CD4-positive, alpha-beta T cell treated with Interleukin-6 at 100 ng/mL for 8 hours (primary cell): ENCODE results near the gene MYEOV.
A peak's percentile ranks its signal among the peaks of the same experiment; 100 is the strongest.

Experiments
- DNase-seq: peaks from one replicate; pipeline ENCODE4 v3.0.0-alpha.2; 2020; ENCODE audit warnings: mixed read lengths, low spot score

Gene MYEOV

GRCh38 chr11:69317401-69318092, 23.6 kb downstream of the MYEOV start:
- no peak for DNase-seq

- no peak for DNase-seq
Measured at GRCh38 chr11:69318093-69318420, 24.1 kb downstream of the MYEOV start.

GRCh38 chr11:69319255-69320106, 25.5 kb downstream of the MYEOV start:
- DNase-seq, result no peak

- DNase-seq, result no peak
Measured at GRCh38 chr11:69320326-69320725, 26.4 kb downstream of the MYEOV start.

- DNase-seq, result no peak
Measured at GRCh38 chr11:69320756-69321741, 27.1 kb downstream of the MYEOV start.

GRCh38 chr11:69321877-69322361, 28.0 kb downstream of the MYEOV start:
- DNase-seq, result no peak

- no peak for DNase-seq
Measured at GRCh38 chr11:69325446-69325845, 31.5 kb downstream of the MYEOV start.

- DNase-seq, result no peak
Measured at GRCh38 chr11:69326622-69327219, 32.8 kb downstream of the MYEOV start.

GRCh38 chr11:69327741-69328191, 33.8 kb downstream of the MYEOV start:
- DNase-seq, result no peak

- DNase-seq, result no peak
Measured at GRCh38 chr11:69328231-69328630, 34.3 kb downstream of the MYEOV start.

- no peak for DNase-seq
Measured at GRCh38 chr11:69329581-69329980, 35.6 kb downstream of the MYEOV start.

GRCh38 chr11:69330330-69330729, 36.4 kb downstream of the MYEOV start:
- DNase-seq, result no peak

GRCh38 chr11:69333149-69333710, 39.3 kb downstream of the MYEOV start:
- no peak for DNase-seq

GRCh38 chr11:69333879-69334278, 39.9 kb downstream of the MYEOV start:
- DNase-seq, result no peak

- DNase-seq, result no peak
Measured at GRCh38 chr11:69335007-69335780, 41.2 kb downstream of the MYEOV start.

GRCh38 chr11:69335781-69336405, 41.9 kb downstream of the MYEOV start:
- DNase-seq, result no peak

- peak; percentile 8 for DNase-seq
Measured at GRCh38 chr11:69337211-69337721, 43.3 kb downstream of the MYEOV start.

- DNase-seq, result no peak
Measured at GRCh38 chr11:69339041-69339733, 45.2 kb downstream of the MYEOV start.

GRCh38 chr11:69339983-69340565, 46.1 kb downstream of the MYEOV start:
- DNase-seq, result no peak
